Thyroid gland (tissue), 4 donors: ENCODE data around the gene LAMA3. TPM values are rescaled to one million over a fixed set of nuclear protein-coding genes. Genes with fewer than 3 reads are reported as not detected.

Source experiments
- DNase-seq, 2 donors: peaks; one replicate each; pipeline ENCODE4 v3.0.0-alpha.2; 2019
- H3K27ac ChIP-seq, 3 donors: fragments of 200-600 bp; sonication (generic); 1 replicate in 2 of 3; 2 replicates in 1 of 3; pipeline ENCODE4 v1.5.1; 2016 to 2019; ENCODE audit warnings: mild to moderate bottlenecking in 1 of 3, moderate library complexity in 1 of 3
- H3K27me3 ChIP-seq: fragments of 200-600 bp; sonication (generic); one replicate; pipeline ENCODE4 v1.5.1; 2019
- H3K36me3 ChIP-seq, 2 donors: fragments of 200-600 bp; sonication (generic); one replicate each; pipeline ENCODE4 v1.5.1; 2016 to 2019
- H3K4me1 ChIP-seq, 2 donors: fragments of 200-600 bp; sonication (generic); one replicate each; pipeline ENCODE4 v1.5.1; 2017 to 2019
- H3K4me3 ChIP-seq, 3 donors: fragments of 200-600 bp; sonication (generic); replicated peaks in 1 of 3; 1 replicate in 2 of 3; 2 replicates in 1 of 3; pipeline ENCODE4 v1.5.1; 2016; ENCODE audit warnings: mild to moderate bottlenecking in 1 of 3
- H3K9me3 ChIP-seq: fragments of 200-600 bp; sonication (generic); one replicate; pipeline ENCODE4 v1.5.1; 2017
- CTCF ChIP-seq, 6 experiments: fragments of 200-600 bp in 3 of 6; fragments of 450-650 bp in 3 of 6; sonication (generic) in 3 of 6; IDR thresholded peaks; one replicate each; pipeline ENCODE4 v1.5.1; 2016 to 2019; ENCODE audit warnings: antibody characterized with exemption in 6 of 6, mild to moderate bottlenecking in 2 of 6, inconsistent platforms in 1 of 6, moderate library complexity in 1 of 6
- POLR2A ChIP-seq, 2 donors: fragments of 450-650 bp; IDR thresholded peaks; one replicate each; pipeline ENCODE4 v1.6.1; 2017; ENCODE audit warnings: antibody characterized with exemption in 2 of 2, mild to moderate bottlenecking in 2 of 2, moderate library complexity in 1 of 2
- WGBS, 2 donors: methylation state at CpG; one replicate each; pipeline ENCODE4 v1.1.5; 2017; 5-methylcytosine and 5-hydroxymethylcytosine counted together
- intact Hi-C: fragments of 100-400 bp; cut with DNase I; formaldehyde crosslinking; loops from one replicate; pipeline ENCODE4 v1.15.1; 2023
- total RNA-seq, 4 donors: library from RNA; depleted of rRNA; stranded (reverse); fragments of >200 nt; gene quantifications; one replicate each; pipeline ENCODE4 v1.2.3, GENCODE V29; 2016

LAMA3 gene
- total RNA-seq, 4 donors from 2014 or later: 7.5 to 12.1 (median 8.9) TPM

GRCh38 chr18:23872701-23873550 lies 183.7 kb downstream of the LAMA3 start:
- Histone ChIP-seq H3K36me3 (no peaks in the 10 kb centered on the region), H3K27ac (no peak overlapping the region), H3K9me3 (no peaks in the 10 kb centered on the region), H3K4me1 (no peaks in the 10 kb centered on the region), H3K4me3 (no peak overlapping the region), H3K27me3 (no peaks in the 10 kb centered on the region)
- WGBS, 2 donors: 90 to 94% methylated on average over 25 of the region's 25 CpGs
- intact Hi-C loops: no loop called here
- DNase-seq: no peak
- no peak for TF ChIP-seq CTCF (IDR thresholded peaks at IDR 0.05)
- TF ChIP-seq POLR2A (IDR thresholded peaks at IDR 0.05): no peak

DNA sequence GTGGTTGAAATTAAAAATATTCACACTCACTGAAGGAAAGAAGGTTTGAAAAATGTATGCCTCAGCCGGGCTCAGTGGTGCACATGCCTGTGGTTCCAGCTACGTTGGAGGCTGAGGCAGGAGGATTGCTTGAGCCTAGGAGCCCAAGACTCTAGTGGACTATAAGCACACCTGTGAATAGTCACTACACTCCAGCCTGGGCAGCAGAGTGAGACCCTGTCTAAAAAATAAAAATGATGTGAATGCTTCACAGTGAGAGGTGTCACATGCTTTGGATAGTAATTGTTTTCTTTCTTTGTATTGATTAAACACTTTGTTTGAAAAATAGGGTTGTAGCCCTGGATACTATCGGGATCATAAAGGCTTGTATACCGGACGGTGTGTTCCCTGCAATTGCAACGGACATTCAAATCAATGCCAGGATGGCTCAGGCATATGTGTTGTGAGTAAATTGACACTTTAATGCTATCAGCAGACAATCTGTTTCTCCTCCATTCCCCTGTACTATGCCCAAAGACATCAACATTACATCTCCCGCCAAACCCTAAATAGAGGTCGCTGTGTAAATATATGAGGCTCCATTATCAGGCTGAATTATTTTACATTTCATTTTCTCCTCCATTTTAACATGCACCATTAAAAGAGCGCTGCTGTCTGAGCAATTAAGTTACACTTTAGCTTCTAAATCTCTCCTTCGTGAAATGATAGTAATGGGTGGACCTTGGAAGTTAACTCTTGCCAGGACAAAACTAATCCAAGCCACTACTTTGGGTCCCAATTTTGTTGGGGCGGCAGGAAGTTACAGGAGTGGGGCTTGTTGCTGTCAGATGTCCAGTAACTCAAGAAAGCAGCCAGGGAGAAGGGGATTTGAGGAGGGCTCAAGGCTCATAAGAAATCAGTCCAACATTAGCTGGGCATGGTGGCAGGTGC lies 187.0 kb downstream of the LAMA3 start:
- WGBS, 2 donors: 92 to 93% methylated on average over 11 of the region's 11 CpGs
- Histone ChIP-seq H3K36me3 (no peaks in the 10 kb centered on the region), H3K27me3 (no peaks in the 10 kb centered on the region), H3K4me1 (no peaks in the 10 kb centered on the region), H3K27ac (no peak overlapping the region), H3K4me3 (no peak overlapping the region), H3K9me3 (no peaks in the 10 kb centered on the region)
- DNase-seq: no peak
- no peak for TF ChIP-seq CTCF (IDR thresholded peaks at IDR 0.05)
- TF ChIP-seq POLR2A (IDR thresholded peaks at IDR 0.05): no peak
- intact Hi-C loops: no loop called here

GRCh38 chr18:23876921-23877320 lies 187.7 kb downstream of the LAMA3 start:
- no peak for DNase-seq
- Histone ChIP-seq H3K4me3 (no peak overlapping the region), H3K4me1 (no peaks in the 10 kb centered on the region), H3K36me3 (no peaks in the 10 kb centered on the region), H3K27ac (no peak overlapping the region), H3K27me3 (no peaks in the 10 kb centered on the region), H3K9me3 (no peaks in the 10 kb centered on the region)
- intact Hi-C loops: no loop called here
- WGBS, 2 donors: 93 to 94% methylated on average over 7 of the region's 7 CpGs
- TF ChIP-seq CTCF (IDR thresholded peaks at IDR 0.05) (no peak), POLR2A (IDR thresholded peaks at IDR 0.05) (no peak)

DNA sequence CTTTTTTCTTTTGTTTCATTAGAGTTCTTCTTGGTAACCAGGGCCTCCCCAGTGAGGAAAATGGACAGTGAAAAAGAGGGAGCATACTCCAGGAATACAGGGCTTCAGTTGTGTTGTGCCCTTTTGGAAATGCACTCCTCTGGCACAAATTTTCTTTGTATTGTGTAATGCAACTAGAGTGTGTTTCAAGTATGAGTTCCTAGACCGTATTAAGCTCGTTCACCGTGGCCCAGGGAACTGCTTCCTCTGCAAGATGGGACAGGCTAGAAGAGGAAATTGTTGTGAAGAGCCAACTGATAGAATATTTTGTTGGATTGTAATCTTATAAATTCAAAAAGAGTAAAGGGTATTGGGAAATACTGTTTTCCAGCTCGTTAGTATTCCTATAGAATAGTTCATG lies 188.1 kb downstream of the LAMA3 start:
- H3K4me3 ChIP-seq: no peak overlapping the region
- no peaks in the 10 kb centered on the region for H3K27me3 ChIP-seq
- H3K4me1 ChIP-seq: no peaks in the 10 kb centered on the region
- DNase-seq: no peak
- 52 to 54% methylated on average over 4 of the region's 4 CpGs for WGBS, 2 donors
- no peaks in the 10 kb centered on the region for H3K36me3 ChIP-seq
- intact Hi-C loops: no loop called here
- no peak overlapping the region for H3K27ac ChIP-seq
- no peaks in the 10 kb centered on the region for H3K9me3 ChIP-seq
- no peak for TF ChIP-seq CTCF (IDR thresholded peaks at IDR 0.05)
